Erythroblast (primary cell): ENCODE results near the gene SMPDL3A.

Experiments used
- GATA1 ChIP-seq: IDR thresholded peaks from 2 replicates; pipeline ENCODE4 v1.6.1; 2011; ENCODE audit warnings: low read depth, mild to moderate bottlenecking, control low read depth, low read length, moderate library complexity
- POLR2A ChIP-seq: IDR thresholded peaks from 2 replicates; pipeline ENCODE4 v1.6.1; 2011; ENCODE audit warnings: mild to moderate bottlenecking, low read length

DNA sequence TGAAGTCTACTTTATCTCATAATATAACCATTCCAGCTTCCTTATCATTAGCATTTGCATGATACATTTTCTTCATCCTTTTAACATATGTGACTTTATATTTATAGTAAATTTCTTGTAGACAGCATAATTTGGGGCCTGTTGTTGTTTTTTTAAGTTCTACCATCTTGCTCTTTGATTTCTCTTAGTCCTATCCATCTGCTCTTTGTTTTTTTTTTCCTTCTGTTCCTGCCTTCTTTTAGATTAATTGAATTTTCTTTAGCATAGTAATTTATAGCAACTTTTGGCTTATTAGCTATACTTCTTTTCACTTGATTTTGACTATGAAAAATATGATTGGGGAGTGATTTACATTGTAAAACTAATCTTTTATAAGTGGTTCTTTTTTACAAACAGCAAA is 28.7 kb upstream of the SMPDL3A start:
- TF ChIP-seq POLR2A (no peak), GATA1 (no peak)
